ENCODE results near the gene UBE3A.

Gene UBE3A

DNA sequence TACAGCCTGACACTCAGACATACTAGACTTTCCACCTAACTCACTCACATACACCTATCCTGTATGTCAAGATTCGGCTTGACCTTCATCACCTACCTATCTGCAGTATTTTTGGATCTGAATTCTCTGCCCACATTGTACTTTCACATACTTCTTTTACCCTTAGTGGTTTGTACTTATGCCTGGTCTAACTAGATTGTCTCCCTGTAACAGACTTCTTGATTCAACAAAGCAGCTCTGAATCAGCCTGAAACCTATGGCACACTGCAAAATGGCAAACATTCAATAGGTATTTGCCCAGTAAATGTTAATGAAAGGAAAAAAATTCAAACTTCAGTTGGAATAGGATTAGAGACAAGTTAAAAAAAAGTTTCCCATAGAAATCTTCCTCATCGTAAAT lies 106.5 kb downstream of the UBE3A start:
- Histone ChIP-seq H3K4me3 (ENCODE audit: low read length) (no peak overlapping the region), H3K4me1 (ENCODE audit: insufficient read depth, low read length) (peaks cover 21% of the 10 kb centered on the region), H3K27me3 (ENCODE audit: insufficient read depth, low read length) (no peaks in the 10 kb centered on the region), H3K36me3 (ENCODE audit: insufficient read depth, low read length) (peaks cover 22% of the 10 kb centered on the region), H2AFZ (ENCODE audit: low read depth, low read length) (no peak overlapping the region), H3K9me3 (ENCODE audit: low read length) (peaks cover 10% of the 10 kb centered on the region)

DNA sequence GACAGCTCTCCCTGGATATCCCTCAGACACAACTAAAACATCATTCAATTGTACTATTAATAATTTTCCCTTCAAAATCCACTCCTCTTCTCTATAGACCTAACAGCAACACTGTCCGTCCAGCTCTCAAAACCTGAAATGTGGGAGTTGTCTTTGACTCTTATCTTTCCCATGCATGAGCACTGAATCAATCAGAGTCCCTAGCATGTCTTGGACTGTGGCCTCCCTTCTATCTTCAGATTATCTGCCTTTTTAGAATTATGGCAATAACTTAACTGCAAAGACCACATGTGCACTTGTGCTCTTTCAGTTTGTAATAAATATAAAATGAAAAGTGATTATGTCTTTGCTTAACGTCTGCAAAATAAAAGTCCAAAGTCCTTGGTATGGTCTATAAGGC lies 107.0 kb downstream of the UBE3A start:
- peaks cover 10% of the 10 kb centered on the region for H3K9me3 ChIP-seq (ENCODE audit: low read length)
- no peaks in the 10 kb centered on the region for H3K27me3 ChIP-seq (ENCODE audit: insufficient read depth, low read length)
- peaks cover 17% of the 10 kb centered on the region for H3K36me3 ChIP-seq (ENCODE audit: insufficient read depth, low read length)
- H3K4me1 ChIP-seq (ENCODE audit: insufficient read depth, low read length) = peaks cover 21% of the 10 kb centered on the region
- no peak overlapping the region for H2AFZ ChIP-seq (ENCODE audit: low read depth, low read length)
- no peak overlapping the region for H3K4me3 ChIP-seq (ENCODE audit: low read length)

DNA sequence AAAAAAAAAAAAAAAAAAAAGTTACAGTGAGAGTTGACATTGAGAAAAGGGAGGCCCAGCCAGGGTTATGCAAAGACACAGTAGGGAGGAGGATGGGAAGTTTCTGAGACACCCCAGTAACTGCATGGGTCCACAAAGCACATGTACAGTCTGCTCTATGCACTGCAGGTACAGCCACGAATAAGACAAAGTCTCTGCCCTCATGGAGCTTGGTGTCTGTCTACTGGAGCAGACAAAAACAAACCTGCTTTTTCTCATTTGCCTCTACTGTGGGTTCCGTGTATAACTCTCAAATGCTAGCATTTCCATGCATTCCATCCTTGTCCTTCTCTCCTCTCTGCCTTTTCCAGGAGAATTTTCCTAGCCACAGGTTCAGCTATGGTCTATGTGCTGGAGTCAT lies 107.4 kb downstream of the UBE3A start:
- H2AFZ ChIP-seq (ENCODE audit: low read depth, low read length) = no peak overlapping the region
- H3K4me3 ChIP-seq (ENCODE audit: low read length) = no peak overlapping the region
- H3K36me3 ChIP-seq (ENCODE audit: insufficient read depth, low read length) = peaks cover 13% of the 10 kb centered on the region
- H3K4me1 ChIP-seq (ENCODE audit: insufficient read depth, low read length) = peaks cover 21% of the 10 kb centered on the region
- H3K9me3 ChIP-seq (ENCODE audit: low read length) = peaks cover 10% of the 10 kb centered on the region
- no peaks in the 10 kb centered on the region for H3K27me3 ChIP-seq (ENCODE audit: insufficient read depth, low read length)

DNA sequence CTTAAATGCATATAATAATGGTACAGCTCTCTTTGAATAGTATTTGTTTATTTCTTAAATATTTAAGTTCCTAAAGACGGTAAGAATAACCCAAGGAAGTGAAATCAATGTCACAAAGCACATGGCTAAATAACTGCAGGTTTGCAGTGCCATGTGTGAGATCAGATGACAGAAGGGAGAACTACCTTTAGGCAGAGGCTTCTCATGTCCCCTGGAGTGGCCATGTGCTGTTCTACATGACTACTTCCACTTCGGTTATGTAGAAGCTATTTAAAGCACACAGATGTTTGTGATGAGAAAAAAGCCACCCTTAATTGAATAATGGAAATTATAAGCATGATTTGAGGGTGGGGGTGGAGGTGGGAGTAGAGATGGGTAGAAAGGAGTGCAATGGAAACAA lies 109.1 kb downstream of the UBE3A start:
- peaks cover 3% of the 10 kb centered on the region for H3K36me3 ChIP-seq (ENCODE audit: insufficient read depth, low read length)
- H3K4me3 ChIP-seq (ENCODE audit: low read length) = no peak overlapping the region
- peaks cover 21% of the 10 kb centered on the region for H3K4me1 ChIP-seq (ENCODE audit: insufficient read depth, low read length)
- no peak overlapping the region for H2AFZ ChIP-seq (ENCODE audit: low read depth, low read length)
- no peaks in the 10 kb centered on the region for H3K27me3 ChIP-seq (ENCODE audit: insufficient read depth, low read length)
- peaks cover 5% of the 10 kb centered on the region for H3K9me3 ChIP-seq (ENCODE audit: low read length)

DNA sequence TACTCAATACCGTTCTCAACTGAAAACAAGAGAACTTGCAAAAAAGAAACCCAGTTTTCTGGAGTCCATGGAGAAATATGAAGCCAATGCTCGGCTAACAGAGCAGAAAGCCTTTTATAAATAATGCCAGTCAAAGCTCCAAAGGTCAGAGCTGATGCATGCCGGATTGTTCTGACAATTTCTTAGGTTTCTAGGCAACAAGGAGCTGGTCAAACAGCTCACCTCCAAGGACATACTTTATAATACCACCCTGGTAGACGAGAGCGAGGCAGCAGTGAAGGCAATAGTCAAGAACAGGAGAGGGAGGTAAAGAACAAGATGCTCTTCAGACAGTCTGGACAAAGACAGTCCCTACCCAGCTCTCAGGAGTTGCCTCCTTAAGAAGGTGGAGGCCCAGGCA lies 111.1 kb downstream of the UBE3A start:
- Histone ChIP-seq H3K27me3 (ENCODE audit: insufficient read depth, low read length) (no peaks in the 10 kb centered on the region), H3K9me3 (ENCODE audit: low read length) (no peaks in the 10 kb centered on the region), H3K36me3 (ENCODE audit: insufficient read depth, low read length) (peaks cover 4% of the 10 kb centered on the region), H3K4me3 (ENCODE audit: low read length) (no peak overlapping the region), H2AFZ (ENCODE audit: low read depth, low read length) (no peak overlapping the region), H3K4me1 (ENCODE audit: insufficient read depth, low read length) (peaks cover 21% of the 10 kb centered on the region)

DNA sequence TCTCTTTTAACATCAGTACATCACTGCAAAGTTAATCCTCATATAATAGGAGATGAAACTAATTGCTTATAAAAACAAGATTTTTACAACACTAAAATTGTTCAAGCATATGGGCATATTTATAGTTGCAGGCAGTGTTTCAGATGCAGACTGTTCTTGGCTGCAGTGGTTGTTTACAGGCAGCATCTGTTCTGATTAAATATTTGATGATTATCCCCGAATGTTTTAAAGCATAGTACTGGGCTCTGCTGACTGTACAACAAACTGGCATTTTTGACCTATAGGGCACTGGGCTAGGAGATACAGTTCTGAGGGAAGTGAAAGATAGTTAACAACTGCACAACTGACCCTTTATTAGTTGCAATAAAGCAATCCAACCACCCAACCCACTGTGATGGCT lies 113.6 kb downstream of the UBE3A start:
- peaks cover 2% of the 10 kb centered on the region for H3K9me3 ChIP-seq (ENCODE audit: low read length)
- peaks cover 4% of the 10 kb centered on the region for H3K36me3 ChIP-seq (ENCODE audit: insufficient read depth, low read length)
- no peak overlapping the region for H2AFZ ChIP-seq (ENCODE audit: low read depth, low read length)
- H3K27me3 ChIP-seq (ENCODE audit: insufficient read depth, low read length) = no peaks in the 10 kb centered on the region
- H3K4me3 ChIP-seq (ENCODE audit: low read length) = no peak overlapping the region
- H3K4me1 ChIP-seq (ENCODE audit: insufficient read depth, low read length) = peaks cover 21% of the 10 kb centered on the region

DNA sequence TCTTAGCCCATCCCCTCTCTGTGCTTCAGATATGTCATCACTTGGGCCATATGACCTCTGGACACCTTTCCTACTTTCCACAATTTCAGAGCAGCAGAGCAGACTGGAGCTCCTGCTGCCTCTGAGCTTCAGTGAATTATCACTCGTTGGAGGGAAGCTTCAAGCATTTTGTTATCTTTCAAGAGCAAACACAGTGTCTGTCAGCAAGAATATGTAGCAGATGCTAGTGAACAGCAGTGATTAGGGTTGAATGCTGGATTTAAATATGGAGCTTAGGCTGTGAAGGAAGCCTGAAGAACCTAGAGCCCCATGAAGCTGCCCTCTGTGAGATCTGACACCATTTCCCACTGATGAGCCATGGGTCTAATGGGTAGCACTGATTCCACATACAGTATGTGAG lies 115.4 kb downstream of the UBE3A start:
- Histone ChIP-seq H3K9me3 (ENCODE audit: low read length) (peaks cover 5% of the 10 kb centered on the region), H3K4me1 (ENCODE audit: insufficient read depth, low read length) (peaks cover 11% of the 10 kb centered on the region), H3K36me3 (ENCODE audit: insufficient read depth, low read length) (peaks cover 4% of the 10 kb centered on the region), H2AFZ (ENCODE audit: low read depth, low read length) (no peak overlapping the region), H3K27me3 (ENCODE audit: insufficient read depth, low read length) (no peaks in the 10 kb centered on the region), H3K4me3 (ENCODE audit: low read length) (no peak overlapping the region)

DNA sequence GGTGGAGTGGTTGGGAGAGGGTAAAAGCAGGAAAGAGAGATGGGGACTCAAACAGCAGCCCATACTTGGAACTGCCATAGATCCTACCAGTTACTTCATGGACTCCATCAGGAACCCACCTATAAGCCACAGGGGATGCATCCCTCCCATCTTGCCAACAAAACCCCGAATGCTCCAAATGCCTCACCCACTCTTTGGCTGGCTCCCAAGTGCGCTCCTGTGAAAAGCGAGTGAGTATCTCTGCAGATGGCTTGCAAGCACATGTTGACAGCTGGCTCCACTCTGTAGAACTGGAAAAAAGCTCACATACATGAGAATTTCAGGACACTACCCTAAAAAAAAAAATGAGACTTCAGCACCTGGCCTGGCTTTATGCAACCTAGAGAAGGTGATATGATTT lies 151.0 kb downstream of the UBE3A start:
- Histone ChIP-seq H3K9me3 (ENCODE audit: low read length) (no peaks in the 10 kb centered on the region), H3K4me3 (ENCODE audit: low read length) (no peak overlapping the region), H2AFZ (ENCODE audit: low read depth, low read length) (no peak overlapping the region), H3K36me3 (ENCODE audit: insufficient read depth, low read length) (no peaks in the 10 kb centered on the region), H3K27me3 (ENCODE audit: insufficient read depth, low read length) (no peaks in the 10 kb centered on the region), H3K4me1 (ENCODE audit: insufficient read depth, low read length) (no peaks in the 10 kb centered on the region)
